Testis (tissue), 3 donors: Measurements from ENCODE around the gene WBP1. TPM values are rescaled to one million over a fixed set of nuclear protein-coding genes. Genes with fewer than 3 reads are reported as not detected.

Experiments used
- DNase-seq: peaks from one replicate; pipeline ENCODE4 v3.0.0-alpha.2; 2019
- H3K27ac ChIP-seq, 2 donors: fragments of 200-600 bp; sonication (generic); one replicate each; pipeline ENCODE4 v1.5.1; 2019
- H3K27me3 ChIP-seq: fragments of 200-600 bp; sonication (generic); one replicate; pipeline ENCODE4 v1.5.1; 2019
- H3K36me3 ChIP-seq: fragments of 200-600 bp; sonication (generic); one replicate; pipeline ENCODE4 v1.5.1; 2017; ENCODE audit warnings: low read depth; ENCODE audit errors: missing control alignments
- H3K4me1 ChIP-seq: fragments of 200-600 bp; sonication (generic); one replicate; pipeline ENCODE4 v1.5.1; 2019
- H3K4me3 ChIP-seq, 2 donors: fragments of 200-600 bp; sonication (generic); one replicate each; pipeline ENCODE4 v1.5.1; 2017 to 2019
- H3K9me3 ChIP-seq: fragments of 200-600 bp; sonication (generic); one replicate; pipeline ENCODE4 v1.5.1; 2017
- POLR2A ChIP-seq: fragments of 450-650 bp; IDR thresholded peaks from one replicate; pipeline ENCODE4 v1.6.1; 2017; ENCODE audit warnings: antibody characterized with exemption, mild to moderate bottlenecking, moderate library complexity
- WGBS, 2 donors: methylation state at CpG; one replicate each; pipeline ENCODE4 v1.1.5; 2018; 5-methylcytosine and 5-hydroxymethylcytosine counted together
- intact Hi-C: fragments of 100-400 bp; cut with DNase I; formaldehyde crosslinking; loops from one replicate; pipeline ENCODE4 v1.15.1; 2023; ENCODE audit warnings: low total_unique reads
- polyA plus RNA-seq: library from polyadenylated mRNA; stranded (reverse); fragments of 350-450 nt; fragmentation: Illumina TruSeq; extraction: RNeasy Lipid Tissue Mini Kit (QIAGEN cat#74804); gene quantifications from one replicate; pipeline ENCODE4 v1.2.3, GENCODE V29; 2014; ENCODE audit warnings: low read depth, low replicate concordance; ENCODE audit not compliant: insufficient read depth
- total RNA-seq, 2 donors: library from RNA; depleted of rRNA; stranded (reverse); fragments of >200 nt; gene quantifications; one replicate each; pipeline ENCODE4 v1.2.3, GENCODE V29; 2016
- TF ChIP-seq, protein P1 (sequence below), 3 experiments: fragments of 450-650 bp in 2 of 3; fragments of 200-600 bp in 1 of 3; sonication (generic) in 1 of 3; IDR thresholded peaks; one replicate each; pipeline ENCODE4 v1.5.1; 2016 to 2019; ENCODE audit warnings: antibody characterized with exemption in 3 of 3, mild to moderate bottlenecking in 2 of 3, moderate library complexity in 1 of 3

WBP1 gene
- total and polyA plus RNA-seq, 3 donors from 2014 or later: 73.8 to 84.3 (median 80.8) TPM

DNA sequence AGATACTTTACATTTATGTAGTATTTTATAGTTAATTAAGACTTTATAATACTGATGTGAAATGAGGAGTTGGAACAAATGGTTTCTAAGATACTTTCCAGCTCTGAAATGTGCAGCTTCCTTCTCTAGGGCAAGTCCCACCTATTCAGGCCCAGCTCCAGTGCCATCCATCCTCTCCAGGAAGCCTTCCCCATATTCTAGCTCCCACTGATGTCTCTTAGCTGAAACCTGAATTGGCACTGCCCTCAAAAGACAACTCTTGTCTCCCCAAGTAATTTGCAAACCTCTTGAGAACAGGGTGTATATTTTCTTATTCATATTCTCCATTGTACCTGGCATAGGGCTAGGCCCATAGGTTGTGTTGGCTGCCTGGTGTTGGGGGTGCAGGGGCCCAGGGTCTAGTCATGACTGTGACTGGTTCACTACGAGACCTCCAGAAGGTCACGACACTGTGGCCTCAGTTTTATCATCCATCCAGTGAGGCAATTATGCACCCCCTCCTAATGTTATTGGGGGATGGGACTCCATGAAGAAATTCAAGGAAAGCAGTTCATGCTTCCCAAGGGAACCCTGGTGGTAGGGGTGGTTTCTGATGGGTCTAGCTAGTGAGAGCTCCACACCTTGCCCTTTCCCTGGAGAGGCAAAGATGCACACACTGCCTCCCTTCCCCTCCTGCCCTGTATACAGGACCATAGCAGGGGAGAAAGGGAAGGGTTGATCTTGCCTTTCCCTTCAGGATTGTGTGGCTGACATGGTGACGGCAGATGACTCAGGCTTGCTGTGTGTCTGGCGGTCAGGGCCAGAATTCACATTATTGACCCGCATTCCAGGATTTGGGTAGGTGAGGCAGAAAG, 33.9 kb upstream of the WBP1 start:
- H3K36me3 ChIP-seq: no peaks in the 10 kb centered on the region
- H3K9me3 ChIP-seq: no peaks in the 10 kb centered on the region
- 79 to 84% methylated on average over 5 of the region's 5 CpGs for WGBS, 2 donors
- intact Hi-C loops: no loop called here
- TF ChIP-seq, protein P1, sequence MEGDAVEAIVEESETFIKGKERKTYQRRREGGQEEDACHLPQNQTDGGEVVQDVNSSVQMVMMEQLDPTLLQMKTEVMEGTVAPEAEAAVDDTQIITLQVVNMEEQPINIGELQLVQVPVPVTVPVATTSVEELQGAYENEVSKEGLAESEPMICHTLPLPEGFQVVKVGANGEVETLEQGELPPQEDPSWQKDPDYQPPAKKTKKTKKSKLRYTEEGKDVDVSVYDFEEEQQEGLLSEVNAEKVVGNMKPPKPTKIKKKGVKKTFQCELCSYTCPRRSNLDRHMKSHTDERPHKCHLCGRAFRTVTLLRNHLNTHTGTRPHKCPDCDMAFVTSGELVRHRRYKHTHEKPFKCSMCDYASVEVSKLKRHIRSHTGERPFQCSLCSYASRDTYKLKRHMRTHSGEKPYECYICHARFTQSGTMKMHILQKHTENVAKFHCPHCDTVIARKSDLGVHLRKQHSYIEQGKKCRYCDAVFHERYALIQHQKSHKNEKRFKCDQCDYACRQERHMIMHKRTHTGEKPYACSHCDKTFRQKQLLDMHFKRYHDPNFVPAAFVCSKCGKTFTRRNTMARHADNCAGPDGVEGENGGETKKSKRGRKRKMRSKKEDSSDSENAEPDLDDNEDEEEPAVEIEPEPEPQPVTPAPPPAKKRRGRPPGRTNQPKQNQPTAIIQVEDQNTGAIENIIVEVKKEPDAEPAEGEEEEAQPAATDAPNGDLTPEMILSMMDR (IDR thresholded peaks at IDR 0.05): no peak
- TF ChIP-seq POLR2A: no peak
- no peak for DNase-seq
- H3K4me1 ChIP-seq: no peaks in the 10 kb centered on the region
- H3K4me3 ChIP-seq: no peak overlapping the region
- H3K27ac ChIP-seq: no peak overlapping the region
- no peaks in the 10 kb centered on the region for H3K27me3 ChIP-seq

DNA sequence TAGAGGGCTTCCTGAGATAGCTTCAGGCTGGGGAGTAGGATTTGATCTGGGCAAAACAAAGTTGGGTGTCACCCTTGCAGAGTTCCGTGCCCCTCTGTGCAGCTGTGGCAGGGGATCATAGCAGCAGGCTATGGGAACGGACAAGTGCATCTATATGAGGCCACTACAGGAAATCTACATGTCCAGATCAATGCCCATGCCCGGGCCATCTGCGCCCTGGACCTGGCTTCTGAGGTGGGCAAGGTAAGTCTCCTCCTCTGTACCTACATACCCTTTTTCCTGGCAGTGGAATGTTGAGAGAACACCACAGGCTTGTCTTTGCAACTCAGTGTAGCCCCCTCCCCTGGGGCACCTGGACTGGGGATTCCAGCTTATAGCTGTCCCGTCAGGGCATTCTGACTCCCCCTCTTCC, 33.2 kb upstream of the WBP1 start:
- no peaks in the 10 kb centered on the region for H3K9me3 ChIP-seq
- H3K4me3 ChIP-seq: no peak overlapping the region
- no peak for DNase-seq
- no peak for TF ChIP-seq POLR2A
- TF ChIP-seq, protein P1 (IDR thresholded peaks at IDR 0.05): no peak
- no peaks in the 10 kb centered on the region for H3K36me3 ChIP-seq
- no peaks in the 10 kb centered on the region for H3K27me3 ChIP-seq
- 87 to 95% methylated on average over 4 to 5 of the region's 5 CpGs for WGBS, 2 donors
- H3K4me1 ChIP-seq: no peaks in the 10 kb centered on the region
- intact Hi-C loops: no loop called here
- no peak overlapping the region for H3K27ac ChIP-seq

DNA sequence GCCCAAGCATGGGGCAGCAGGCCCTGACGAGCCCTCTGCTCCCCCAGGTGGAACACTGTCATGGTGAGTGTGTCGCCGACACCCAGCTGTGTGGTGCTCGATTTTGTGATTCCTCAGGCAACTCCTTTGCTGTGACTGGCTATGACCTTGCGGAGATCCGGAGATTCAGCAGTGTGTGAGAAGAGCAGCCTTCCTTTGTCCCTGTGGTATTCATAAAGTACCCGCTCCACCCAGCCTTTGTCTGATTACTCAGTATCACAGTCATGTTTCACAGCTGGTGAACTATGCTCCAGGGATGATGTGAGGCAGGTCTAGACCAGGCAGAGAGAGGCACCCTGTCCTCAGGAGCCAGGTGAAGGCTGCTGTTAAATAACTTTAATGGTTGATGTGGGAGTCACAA, 32.7 kb upstream of the WBP1 start:
- Histone ChIP-seq H3K27ac (no peak overlapping the region), H3K36me3 (no peaks in the 10 kb centered on the region), H3K4me3 (no peak overlapping the region), H3K9me3 (no peaks in the 10 kb centered on the region), H3K4me1 (no peaks in the 10 kb centered on the region), H3K27me3 (no peaks in the 10 kb centered on the region)
- no peak for DNase-seq
- WGBS, 2 donors: 49 to 77% methylated on average over 3 to 7 of the region's 7 CpGs
- intact Hi-C loops: no loop called here
- TF ChIP-seq, protein P1 (IDR thresholded peaks at IDR 0.05): no peak
- no peak for TF ChIP-seq POLR2A

DNA sequence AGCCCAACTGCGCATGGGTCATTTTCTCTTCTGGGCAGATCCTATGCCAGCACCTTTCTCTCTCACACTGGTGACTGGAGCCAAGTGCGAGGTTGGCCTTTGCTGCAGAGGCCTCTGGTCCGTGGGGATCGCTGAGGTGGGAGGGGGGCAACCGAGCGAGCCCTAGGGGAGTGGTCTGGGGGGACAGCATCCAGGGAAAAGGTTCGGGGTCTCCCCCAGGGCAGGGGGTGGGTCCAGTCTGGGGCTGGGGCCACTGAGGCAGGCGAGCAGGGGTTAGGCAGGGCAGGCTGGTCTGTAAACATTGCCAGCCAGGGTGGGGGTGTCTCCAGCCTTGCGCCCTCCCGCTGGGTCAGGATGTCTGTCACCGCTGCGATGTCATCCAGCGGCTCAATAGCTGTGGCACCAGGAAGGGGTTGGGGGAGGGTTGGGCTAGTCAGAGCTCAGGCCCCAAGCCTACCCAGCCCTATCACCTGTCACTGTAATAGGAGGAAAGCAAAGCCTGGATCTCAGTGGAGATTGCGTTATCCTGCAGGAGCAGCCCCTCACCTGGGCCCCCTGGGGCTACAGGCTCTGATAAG, 32.0 kb upstream of the WBP1 start:
- no peak for TF ChIP-seq POLR2A
- TF ChIP-seq, protein P1 (IDR thresholded peaks at IDR 0.05): no peak
- Histone ChIP-seq H3K9me3 (no peaks in the 10 kb centered on the region), H3K36me3 (no peaks in the 10 kb centered on the region), H3K27ac (no peak overlapping the region), H3K27me3 (no peaks in the 10 kb centered on the region), H3K4me3 (no peak overlapping the region), H3K4me1 (no peaks in the 10 kb centered on the region)
- WGBS, 2 donors: 87 to 92% methylated on average over 12 to 14 of the region's 14 CpGs
- intact Hi-C loops: no loop called here
- no peak for DNase-seq
